Raji (cell line): Measurements from ENCODE around the gene MLST8.

Experiments used
- POLR2A ChIP-seq: IDR thresholded peaks from 2 replicates; pipeline ENCODE4 v1.6.1; 2011; ENCODE audit warnings: low read depth, low read length, control low read depth; ENCODE audit not compliant: insufficient read depth

The MLST8 gene

DNA sequence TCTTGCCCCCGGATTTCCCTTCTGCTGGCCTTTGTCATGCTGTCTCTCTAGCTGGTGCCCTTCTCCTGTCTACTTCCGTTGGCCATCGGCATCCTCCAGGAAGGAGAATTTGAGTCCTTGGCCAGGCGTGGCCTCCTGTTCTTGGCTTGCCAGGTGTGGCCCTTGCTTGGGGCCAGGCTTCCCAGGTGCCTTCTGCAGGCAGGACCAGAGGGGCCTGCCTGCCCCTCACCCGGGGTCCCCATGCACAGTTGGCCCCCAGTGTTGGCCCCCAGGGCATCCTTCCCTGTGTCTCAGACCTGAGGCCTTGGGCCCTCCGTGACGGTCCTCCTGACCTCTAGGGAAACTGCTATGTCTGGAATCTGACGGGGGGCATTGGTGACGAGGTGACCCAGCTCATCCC, 2.6 kb downstream of the MLST8 start:
- no peak for TF ChIP-seq POLR2A

DNA sequence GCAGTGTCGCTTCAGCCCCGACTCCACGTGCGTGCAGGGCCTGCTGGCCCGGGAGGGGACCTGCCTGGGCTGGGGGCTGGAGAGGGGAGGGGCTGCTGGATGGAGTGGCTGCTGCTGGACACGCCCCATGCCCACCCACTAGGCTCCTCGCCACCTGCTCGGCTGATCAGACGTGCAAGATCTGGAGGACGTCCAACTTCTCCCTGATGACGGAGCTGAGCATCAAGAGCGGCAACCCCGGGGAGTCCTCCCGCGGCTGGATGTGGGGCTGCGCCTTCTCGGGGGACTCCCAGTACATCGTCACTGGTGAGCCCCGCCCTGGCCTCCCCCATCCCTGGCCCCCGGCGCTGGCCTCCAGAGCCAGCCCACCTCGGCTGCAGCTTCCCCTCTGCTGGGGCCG, 3.1 kb downstream of the MLST8 start:
- TF ChIP-seq POLR2A: no peak

DNA sequence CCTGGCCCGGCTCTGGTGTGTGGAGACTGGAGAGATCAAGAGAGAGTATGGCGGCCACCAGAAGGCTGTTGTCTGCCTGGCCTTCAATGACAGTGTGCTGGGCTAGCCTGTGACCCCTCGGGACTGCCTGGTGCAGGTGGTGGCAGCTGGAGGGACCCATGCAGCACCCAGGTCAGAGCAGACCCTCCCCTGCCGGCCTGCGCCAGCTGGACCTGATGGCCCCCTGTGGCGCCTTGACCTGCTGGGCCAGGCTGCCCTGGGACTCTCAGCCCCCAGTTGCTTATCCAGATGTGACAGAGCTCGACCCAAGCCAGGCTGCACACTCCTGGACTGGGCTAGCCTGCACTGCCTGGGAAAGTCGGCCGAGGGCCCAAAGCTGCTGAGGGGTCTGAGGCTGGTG, 3.5 kb downstream of the MLST8 start:
- no peak for TF ChIP-seq POLR2A

DNA sequence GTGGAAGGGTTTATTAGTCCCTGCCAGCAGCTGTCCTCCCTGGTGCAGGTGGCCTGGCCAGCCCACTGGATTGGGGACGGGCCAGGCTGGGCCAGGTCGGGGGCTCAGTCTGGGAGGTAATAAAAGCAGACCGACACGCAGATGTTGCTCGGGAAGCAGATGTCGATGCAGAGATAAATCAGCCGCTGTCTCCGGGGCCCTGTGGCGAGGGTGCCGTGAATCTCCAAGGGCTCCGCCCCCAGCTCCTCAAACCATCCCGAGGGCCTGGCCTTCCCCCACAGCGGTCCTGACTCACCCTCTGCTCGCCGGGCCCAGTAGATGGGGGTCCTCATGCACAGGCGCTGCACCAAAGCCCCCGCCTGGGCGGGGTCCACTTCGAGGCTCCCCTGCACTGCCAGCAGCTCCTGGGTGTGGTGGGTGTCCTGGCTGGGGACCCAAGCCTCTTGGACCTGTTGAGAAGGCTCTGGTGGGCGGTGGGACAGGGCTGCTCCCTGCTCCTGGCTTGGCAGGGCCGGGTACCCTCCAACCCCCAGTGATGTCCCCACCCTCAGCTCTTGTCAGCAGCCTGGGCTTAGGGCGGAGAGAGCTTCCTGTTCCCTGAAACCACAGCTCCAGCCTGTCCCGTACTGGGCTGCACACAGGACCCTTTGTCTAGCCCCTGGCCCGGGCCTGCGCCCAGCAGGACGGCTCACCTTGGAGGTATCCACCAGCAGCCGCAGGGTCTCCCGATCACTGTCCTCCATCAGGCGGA, 4.2 kb downstream of the MLST8 start:
- TF ChIP-seq POLR2A: no peak

DNA sequence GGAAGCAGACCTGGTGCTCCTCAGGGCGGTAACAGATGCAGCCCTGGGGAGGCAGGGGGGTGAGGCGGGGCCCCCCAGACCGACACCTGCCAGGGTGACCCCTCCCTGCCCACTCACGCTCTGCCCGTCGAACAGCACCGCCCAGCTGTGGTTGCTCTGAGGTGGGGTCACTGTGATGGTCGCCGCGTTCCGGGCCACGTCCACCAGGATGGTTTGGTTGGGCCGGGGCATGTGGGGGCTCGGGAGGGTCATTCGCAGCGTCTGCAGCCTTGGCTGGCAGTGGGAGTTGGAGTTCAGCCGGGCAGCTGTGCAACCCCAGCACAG, 4.7 kb downstream of the MLST8 start:
- TF ChIP-seq POLR2A: no peak

DNA sequence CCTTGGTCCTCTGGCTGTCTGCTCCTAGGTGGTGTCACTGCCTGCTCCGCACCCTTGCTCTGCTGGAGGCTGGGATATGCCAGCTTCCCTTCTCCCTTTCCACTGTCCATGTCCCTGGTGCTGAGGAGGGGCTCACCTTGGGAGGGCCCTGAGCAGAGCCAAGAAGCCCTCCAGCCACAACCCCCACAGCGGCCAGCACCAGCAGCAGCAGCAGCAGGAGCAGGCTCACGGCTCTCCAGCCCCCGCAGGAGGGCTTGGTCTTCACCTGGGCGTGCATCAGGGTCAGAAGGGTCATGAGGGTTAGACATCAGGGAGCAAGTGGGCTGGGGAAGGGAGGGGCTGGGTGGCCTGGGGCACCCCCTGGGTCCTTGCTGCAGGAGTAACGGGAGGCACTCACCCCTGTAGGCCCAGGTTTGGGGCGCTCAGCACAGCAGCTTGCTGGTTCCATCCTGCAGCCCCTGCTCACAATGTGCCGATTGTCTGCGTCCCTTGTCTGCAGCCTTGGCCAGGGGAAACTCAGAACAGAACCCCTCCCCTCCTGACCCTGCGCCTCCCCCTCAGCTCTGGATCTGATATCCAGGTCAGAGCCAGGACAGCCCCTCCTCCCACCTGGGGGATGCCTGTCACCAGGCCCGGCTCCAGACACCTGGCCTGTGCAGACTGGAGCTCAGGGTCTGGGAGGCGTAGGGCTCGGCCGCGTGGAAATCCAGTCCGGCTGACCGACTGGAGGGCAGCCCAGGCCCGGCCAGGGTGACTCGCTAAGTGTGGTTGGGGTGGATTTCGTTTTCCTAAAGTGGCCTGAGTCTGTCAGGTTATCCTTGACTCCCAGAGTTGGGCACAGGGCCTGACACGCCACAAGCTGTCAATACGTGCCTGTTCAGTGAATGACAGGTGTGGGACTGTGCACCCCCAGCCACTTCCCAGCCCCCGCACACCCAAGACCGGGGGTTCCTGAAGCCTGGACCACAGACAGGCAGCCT, 5.4 kb downstream of the MLST8 start, which contains the start of gene BRICD5:
BRICD5 (minus strand) TSS at position 478 of the 980 bp plus-strand sequence; CDS start at position 448, 30 bp downstream.
- TF ChIP-seq POLR2A: peak; percentile 46

DNA sequence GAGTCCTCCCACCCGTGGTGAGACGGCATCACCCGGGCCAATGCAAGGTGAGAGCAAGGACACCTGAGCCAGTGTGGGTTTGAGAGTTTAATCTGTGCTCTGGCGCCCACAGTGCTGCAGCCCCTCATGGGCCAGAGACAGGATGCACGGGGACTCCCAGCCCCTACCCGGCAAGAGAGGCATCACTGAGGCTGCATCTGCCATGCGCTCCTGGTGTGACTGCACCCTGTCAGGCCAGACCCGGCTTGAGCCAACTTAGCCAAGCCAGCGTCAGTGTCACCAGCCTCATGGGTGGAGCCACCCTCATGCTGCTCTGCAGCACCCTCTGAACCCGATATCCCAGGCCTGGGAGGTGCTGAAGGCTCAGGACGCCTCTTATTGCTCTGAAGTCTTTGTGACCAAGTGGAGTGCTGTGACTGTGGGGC, 6.7 kb downstream of the MLST8 start:
- TF ChIP-seq POLR2A: peak; percentile 58

DNA sequence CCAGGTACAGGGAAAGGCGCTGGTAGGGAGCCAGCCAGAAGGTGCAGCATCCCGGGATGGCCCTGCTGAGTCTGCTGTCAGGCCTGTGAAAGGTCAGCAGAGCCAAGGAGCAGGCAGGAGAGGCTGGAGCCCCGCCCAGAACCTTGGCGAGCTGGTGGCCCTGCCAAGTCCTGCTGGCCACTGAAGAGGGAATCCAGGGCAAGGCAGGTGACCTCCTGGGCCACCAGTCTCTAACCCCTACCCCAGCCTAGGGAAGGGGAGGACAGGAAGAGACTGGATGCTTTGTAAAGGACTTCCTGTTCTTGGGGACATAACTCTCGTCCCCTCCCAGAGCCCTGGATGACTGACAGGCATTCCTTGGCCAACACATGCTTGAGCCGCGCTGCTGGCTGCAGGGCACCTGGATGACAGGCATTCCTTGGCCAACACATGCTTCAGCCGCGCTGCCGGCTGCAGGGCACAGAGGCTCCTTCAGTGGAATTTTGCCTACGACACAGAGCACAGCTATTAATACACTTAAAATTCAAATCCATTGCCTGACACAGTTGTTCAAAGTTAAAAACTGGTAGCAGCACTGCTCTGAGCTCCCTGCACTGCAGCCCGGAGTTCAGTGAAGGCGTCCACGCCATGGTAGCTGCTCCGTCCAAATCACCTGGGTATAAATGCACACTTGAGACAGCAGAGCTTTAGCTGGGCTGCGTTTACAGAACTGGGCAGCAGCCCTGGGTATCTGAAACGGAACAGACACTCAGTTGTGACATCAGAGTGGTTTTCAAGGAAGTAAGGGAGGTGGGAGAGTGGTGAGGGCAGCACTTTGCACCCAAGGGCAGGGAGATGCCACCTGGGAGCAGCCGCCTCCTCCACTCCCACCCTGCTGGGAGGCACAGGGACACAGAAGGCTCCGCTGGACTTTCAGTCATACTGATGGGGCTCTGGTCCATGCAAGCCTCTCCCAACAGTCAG, 7.4 kb downstream of the MLST8 start:
- no peak; the same call in 1 of the 2 replicates for TF ChIP-seq POLR2A

DNA sequence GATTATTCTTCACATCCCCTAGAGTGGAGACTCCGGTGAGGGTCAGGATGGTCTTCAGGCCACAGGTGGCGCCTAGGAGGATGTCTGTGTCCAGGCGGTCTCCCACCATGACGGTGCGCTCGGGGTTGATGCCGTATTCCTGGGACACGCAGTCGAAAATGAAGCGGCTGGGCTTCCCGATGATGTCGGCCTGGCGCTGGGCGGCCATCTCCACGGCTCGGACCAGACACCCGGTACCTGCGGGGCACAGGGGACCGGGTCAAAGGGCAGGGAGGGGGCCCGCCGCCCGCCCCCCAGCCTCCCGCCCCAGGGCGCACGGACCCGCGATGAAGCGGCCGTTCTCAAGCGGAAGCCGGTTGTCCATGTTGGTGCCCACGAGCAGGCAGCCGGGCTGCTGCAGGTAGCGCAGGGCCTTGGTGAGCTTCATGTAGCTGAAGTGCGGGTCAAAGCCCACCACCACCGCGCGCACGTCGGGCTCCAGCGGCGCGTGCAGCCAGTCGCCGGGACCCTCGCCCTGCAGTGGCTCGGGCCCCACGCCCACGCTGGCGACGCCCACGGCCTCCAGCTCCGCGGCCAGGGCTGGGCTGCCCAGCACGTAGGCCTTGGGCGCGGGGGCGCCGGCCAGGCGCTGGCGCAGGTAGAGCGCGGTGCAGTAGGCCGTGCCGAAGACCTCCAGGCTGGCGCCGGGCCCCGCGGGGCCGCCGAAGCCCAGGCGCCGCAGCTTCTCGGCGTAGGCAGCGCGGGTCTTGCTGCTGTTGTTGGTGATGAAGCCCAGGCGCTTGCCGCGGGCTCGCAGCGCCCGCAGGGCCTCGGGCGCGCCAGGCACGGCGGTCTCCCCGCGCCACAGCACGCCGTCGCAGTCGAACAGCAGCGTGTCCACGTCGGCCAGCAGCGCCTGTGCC, 8.8 kb downstream of the MLST8 start:
- peak; percentile 62; the same call in 1 of the 2 replicates for TF ChIP-seq POLR2A

DNA sequence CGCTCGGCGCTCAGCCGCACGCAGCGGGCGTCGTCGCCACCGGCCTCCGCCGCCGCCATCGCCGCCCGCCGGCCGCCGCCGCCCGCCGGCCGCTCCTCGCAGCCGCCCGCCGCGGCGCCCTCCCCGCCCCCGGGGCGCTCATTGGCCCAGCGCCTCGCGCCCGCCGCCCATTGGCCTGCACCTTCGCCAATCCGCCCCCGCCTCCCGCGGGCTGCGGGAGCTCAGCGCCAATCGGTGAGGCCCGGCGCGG, 9.4 kb downstream of the MLST8 start, which contains the start of gene PGP:
PGP (minus strand) TSS at position 122 of the 250 bp plus-strand sequence; CDS start at position 59, 63 bp downstream.
- TF ChIP-seq POLR2A: no peak; the same call in 1 of the 2 replicates

DNA sequence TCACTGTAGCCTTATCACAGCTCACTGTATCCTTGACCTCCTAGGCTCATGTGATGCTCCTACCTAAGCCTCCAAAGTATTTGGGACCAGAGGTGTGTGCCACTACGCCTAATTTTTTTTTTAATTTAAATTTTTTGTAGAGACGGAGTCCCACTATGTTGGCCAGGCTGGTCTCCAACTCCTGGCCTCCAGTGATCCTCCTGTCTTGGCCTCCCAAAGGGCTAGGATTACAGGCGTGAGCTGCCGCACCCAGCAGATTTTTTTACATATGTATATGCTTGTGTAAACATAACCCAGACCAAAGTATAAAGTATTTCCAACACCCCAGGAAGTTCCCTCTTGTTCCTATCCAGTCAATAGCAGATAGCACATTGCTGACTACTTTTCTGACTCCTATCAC, 11.1 kb downstream of the MLST8 start:
- no peak for TF ChIP-seq POLR2A

DNA sequence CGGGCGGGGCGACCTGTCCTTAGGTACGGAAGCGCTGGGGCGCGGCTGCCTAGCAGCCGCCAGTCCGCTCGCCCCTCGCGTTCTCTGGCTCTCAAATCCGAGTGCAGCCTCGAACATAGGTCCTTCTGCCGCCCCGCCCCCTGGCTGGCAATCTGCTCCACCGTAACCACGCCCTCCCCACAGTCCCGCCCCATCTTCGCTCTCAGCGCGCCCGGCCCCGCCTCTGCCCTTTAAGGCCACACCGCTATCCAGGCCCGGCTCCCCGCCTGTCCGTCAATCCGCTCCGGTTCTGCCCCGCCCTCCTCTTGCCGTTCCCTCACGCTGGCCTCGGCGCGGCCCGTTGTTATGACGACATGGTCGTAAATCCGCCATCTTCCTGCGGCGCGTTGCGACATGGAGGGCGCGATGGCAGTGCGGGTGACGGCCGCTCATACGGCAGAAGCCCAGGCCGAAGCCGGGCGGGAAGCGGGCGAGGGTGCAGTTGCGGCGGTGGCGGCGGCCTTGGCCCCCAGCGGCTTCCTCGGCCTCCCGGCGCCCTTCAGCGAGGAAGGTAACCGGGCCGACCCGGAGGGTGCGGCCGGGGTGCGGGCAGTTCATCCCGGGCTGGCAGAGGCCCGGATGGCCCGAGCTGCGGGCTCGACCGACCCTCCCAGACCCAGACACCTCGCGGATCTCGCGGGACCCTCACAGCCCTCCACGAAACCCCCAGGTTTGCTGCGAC, 18.1 kb downstream of the MLST8 start, which contains the start of gene E4F1:
E4F1 (plus strand) TSS at position 371 of the 721 bp plus-strand sequence; CDS start at position 394, 23 bp downstream.
- peak; percentile 95 for TF ChIP-seq POLR2A

DNA sequence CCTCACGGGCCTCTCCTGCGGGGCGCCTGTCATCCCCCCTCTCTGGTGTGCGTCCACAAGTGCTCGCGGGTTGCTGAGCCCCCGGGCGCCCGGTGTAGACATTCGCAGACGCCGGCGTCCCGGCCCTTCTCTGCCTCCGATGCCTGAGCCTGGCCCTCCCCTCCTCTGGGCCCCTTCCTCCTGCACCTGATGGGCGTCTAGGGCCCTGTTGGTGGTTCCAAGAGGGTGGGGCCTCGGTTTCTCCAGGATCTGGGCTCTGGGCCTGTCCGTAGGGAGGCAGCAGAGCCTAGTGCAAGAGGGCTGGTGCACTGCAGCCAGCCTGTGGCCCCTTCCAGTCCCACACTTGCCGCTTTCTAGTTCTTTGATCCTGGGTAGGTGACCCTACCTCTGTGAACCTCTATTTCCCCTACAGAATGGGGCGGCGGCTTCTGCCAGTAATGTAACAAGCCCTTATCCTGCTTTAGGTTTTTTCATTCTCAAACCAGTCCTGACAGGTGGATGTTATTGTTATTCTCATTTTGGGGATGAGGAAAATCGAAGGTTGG, 18.8 kb downstream of the MLST8 start:
- TF ChIP-seq POLR2A: no peak
